Ovary (tissue), 3 donors: Measurements from ENCODE around the gene RAB8A.

ENCODE experiments used
- EP300 ChIP-seq: sonication (generic); formaldehyde crosslinking; IDR thresholded peaks from one replicate; pipeline ENCODE4 v1.6.1; 2017; ENCODE audit warnings: antibody characterized with exemption
- POLR2A ChIP-seq: fragments of 450-650 bp; IDR thresholded peaks from one replicate; pipeline ENCODE4 v1.6.1; 2017; ENCODE audit warnings: antibody characterized with exemption, mild to moderate bottlenecking, moderate library complexity
- TF ChIP-seq, protein P1 (sequence below), 3 donors: fragments of 450-650 bp in 2 of 3; fragments of 200-600 bp in 1 of 3; IDR thresholded peaks; one replicate each; pipeline versions ENCODE4 v1.5.1 to v1.8.0; 2016 to 2022; ENCODE audit warnings: antibody characterized with exemption in 3 of 3, mild to moderate bottlenecking in 1 of 3
- donor health status: DM: no; HTN: no; CAD: no.

DNA sequence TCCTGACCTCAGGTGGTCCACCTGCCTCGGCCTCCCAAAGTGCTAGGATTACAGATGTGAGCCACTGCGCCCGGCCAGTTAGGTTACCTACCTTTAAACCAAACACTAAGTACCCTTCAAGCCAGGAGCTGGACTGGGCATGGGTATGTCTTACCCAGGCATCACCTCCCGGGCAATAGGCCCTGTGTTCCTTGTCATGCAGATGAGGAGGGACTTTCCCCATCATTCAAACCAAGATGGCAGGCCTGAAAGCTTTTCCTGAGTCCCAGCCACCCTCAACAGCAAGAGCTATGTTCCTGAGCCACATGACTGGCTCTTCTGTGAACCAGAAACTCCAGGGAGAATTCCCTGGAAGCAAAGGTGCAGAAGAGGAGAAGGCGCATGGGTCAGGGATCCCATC is 9.5 kb downstream of the RAB8A start:
- TF ChIP-seq, protein P1, sequence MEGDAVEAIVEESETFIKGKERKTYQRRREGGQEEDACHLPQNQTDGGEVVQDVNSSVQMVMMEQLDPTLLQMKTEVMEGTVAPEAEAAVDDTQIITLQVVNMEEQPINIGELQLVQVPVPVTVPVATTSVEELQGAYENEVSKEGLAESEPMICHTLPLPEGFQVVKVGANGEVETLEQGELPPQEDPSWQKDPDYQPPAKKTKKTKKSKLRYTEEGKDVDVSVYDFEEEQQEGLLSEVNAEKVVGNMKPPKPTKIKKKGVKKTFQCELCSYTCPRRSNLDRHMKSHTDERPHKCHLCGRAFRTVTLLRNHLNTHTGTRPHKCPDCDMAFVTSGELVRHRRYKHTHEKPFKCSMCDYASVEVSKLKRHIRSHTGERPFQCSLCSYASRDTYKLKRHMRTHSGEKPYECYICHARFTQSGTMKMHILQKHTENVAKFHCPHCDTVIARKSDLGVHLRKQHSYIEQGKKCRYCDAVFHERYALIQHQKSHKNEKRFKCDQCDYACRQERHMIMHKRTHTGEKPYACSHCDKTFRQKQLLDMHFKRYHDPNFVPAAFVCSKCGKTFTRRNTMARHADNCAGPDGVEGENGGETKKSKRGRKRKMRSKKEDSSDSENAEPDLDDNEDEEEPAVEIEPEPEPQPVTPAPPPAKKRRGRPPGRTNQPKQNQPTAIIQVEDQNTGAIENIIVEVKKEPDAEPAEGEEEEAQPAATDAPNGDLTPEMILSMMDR (IDR thresholded peaks at IDR 0.05) = no peak
- TF ChIP-seq POLR2A = no peak
- TF ChIP-seq EP300 = no peak
